Neural cell (in vitro differentiated cells): ENCODE measurements around the gene MARK3. TPM values are rescaled to one million over a fixed set of nuclear protein-coding genes. Genes with fewer than 3 reads are reported as not detected.

ENCODE experiments used
- H2AFZ ChIP-seq: fragments of 200-600, 300-800 bp; sonication (generic), shearing (Covaris generic); 2 replicates; pipeline ENCODE4 v1.6.0; 2014; ENCODE audit warnings: low read depth, mild to moderate bottlenecking, antibody characterized with exemption, low read length, moderate library complexity
- H3F3A ChIP-seq: fragments of 200-600 bp; shearing (Covaris generic); 2 replicates; pipeline ENCODE4 v1.6.1; 2016; ENCODE audit warnings: mild to moderate bottlenecking, moderate library complexity, mixed read lengths, antibody characterized with exemption, low read length; ENCODE audit not compliant: insufficient read depth, poor library complexity, severe bottlenecking
- H3K27ac ChIP-seq: fragments of 200-600, 300-800 bp; sonication (generic), shearing (Covaris generic); 2 replicates; pipeline ENCODE4 v1.5.1; 2014; ENCODE audit warnings: mild to moderate bottlenecking, low read length, moderate library complexity
- H3K27me3 ChIP-seq: fragments of 300-800, 200-600 bp; sonication (generic), shearing (Covaris generic); 2 replicates; pipeline ENCODE4 v1.6.0; 2014; ENCODE audit warnings: mild to moderate bottlenecking, low read depth, low read length, moderate library complexity; ENCODE audit not compliant: insufficient read depth
- H3K36me3 ChIP-seq: fragments of 300-800, 200-600 bp; sonication (generic), shearing (Covaris generic); 2 replicates; pipeline ENCODE4 v1.5.1; 2014; ENCODE audit warnings: mild to moderate bottlenecking, antibody characterized with exemption, low read length, moderate library complexity; ENCODE audit not compliant: insufficient read depth
- H3K4me2 ChIP-seq: fragments of 300-800, 200-600 bp; sonication (generic), shearing (Covaris generic); 2 replicates; pipeline ENCODE4 v1.6.0; 2014; ENCODE audit warnings: mild to moderate bottlenecking, low read length
- H3K4me3 ChIP-seq: fragments of 300-800, 200-600 bp; sonication (generic), shearing (Covaris generic); 2 replicates; pipeline ENCODE4 v1.5.1; 2014; ENCODE audit warnings: mild to moderate bottlenecking, low read length, moderate library complexity
- H3K79me2 ChIP-seq: fragments of 200-600 bp; shearing (Covaris generic); replicated peaks from 2 replicates; pipeline ENCODE4 v1.6.0; 2014; ENCODE audit warnings: mild to moderate bottlenecking, low read length, moderate library complexity; ENCODE audit not compliant: insufficient read depth
- H3K9ac ChIP-seq: fragments of 300-800, 200-600 bp; sonication (generic), shearing (Covaris generic); 2 replicates; pipeline ENCODE4 v1.6.1; 2016; ENCODE audit warnings: mild to moderate bottlenecking, low read length, mixed read lengths
- H3K9me2 ChIP-seq: fragments of 200-600 bp; shearing (Covaris generic); 2 replicates; pipeline ENCODE4 v1.6.1; 2016; ENCODE audit warnings: mild to moderate bottlenecking, low read length, mixed read lengths; ENCODE audit not compliant: insufficient read depth
- H3K9me3 ChIP-seq: fragments of 200-600, 300-800 bp; sonication (generic), shearing (Covaris generic); 2 replicates; pipeline ENCODE4 v1.6.1; 2016; ENCODE audit warnings: mild to moderate bottlenecking, mixed run types, low read length, moderate library complexity, mixed read lengths
- H4K20me1 ChIP-seq: fragments of 200-600 bp; shearing (Covaris generic); 2 replicates; pipeline ENCODE4 v1.6.1; 2016; ENCODE audit warnings: mild to moderate bottlenecking, mixed run types; ENCODE audit not compliant: insufficient read depth
- EP300 ChIP-seq: fragments of 450-650 bp; conservative IDR thresholded peaks from 2 replicates; pipeline ENCODE4 v1.6.1; 2014; ENCODE audit warnings: antibody characterized with exemption, mild to moderate bottlenecking, moderate library complexity; ENCODE audit not compliant: poor library complexity, severe bottlenecking
- EZH2 ChIP-seq: fragments of 200-600, 300-800 bp; shearing (Covaris generic), sonication (generic); IDR thresholded peaks from 2 replicates; pipeline ENCODE4 v1.6.1; 2014; ENCODE audit warnings: antibody characterized with exemption, low read length, borderline replicate concordance, mild to moderate bottlenecking; ENCODE audit not compliant: insufficient read depth, poor library complexity, severe bottlenecking
- MXI1 ChIP-seq: fragments of 450-650 bp; conservative IDR thresholded peaks from 2 replicates; pipeline ENCODE4 v1.6.1; 2014; ENCODE audit warnings: antibody characterized with exemption, mild to moderate bottlenecking; ENCODE audit not compliant: poor library complexity, severe bottlenecking
- POLR2AphosphoS5 ChIP-seq: IDR thresholded peaks from 2 replicates; pipeline ENCODE4 v1.6.1; 2012
- RAD21 ChIP-seq: fragments of 450-650 bp; conservative IDR thresholded peaks from 2 replicates; pipeline ENCODE4 v1.6.1; 2014; ENCODE audit warnings: antibody characterized with exemption, mild to moderate bottlenecking, moderate library complexity
- SMC3 ChIP-seq: fragments of 450-650 bp; conservative IDR thresholded peaks from 2 replicates; pipeline ENCODE4 v1.6.1; 2014; ENCODE audit warnings: antibody characterized with exemption, mild to moderate bottlenecking, moderate library complexity; ENCODE audit not compliant: poor library complexity
- TAF1 ChIP-seq: IDR thresholded peaks from 2 replicates; pipeline ENCODE4 v1.6.1; 2012; ENCODE audit warnings: low read depth
- polyA plus RNA-seq: library from polyadenylated mRNA; depleted of rRNA; stranded (reverse); fragments of >200 nt; gene quantifications from 2 replicates; pipeline ENCODE4 v1.2.3, GENCODE V29; 2014
- TF ChIP-seq, protein P1 (sequence below): IDR thresholded peaks from 2 replicates; pipeline ENCODE4 v1.6.1; 2012; ENCODE audit warnings: borderline replicate concordance
- TF ChIP-seq, protein P2 (sequence below): fragments of 450-650 bp; IDR thresholded peaks from 2 replicates; pipeline ENCODE4 v1.5.1; 2014; ENCODE audit warnings: antibody characterized with exemption, mild to moderate bottlenecking, moderate library complexity; ENCODE audit not compliant: poor library complexity, severe bottlenecking

MARK3 gene
- polyA plus RNA-seq, 1 donor from 2014 or later, result 158 TPM

DNA sequence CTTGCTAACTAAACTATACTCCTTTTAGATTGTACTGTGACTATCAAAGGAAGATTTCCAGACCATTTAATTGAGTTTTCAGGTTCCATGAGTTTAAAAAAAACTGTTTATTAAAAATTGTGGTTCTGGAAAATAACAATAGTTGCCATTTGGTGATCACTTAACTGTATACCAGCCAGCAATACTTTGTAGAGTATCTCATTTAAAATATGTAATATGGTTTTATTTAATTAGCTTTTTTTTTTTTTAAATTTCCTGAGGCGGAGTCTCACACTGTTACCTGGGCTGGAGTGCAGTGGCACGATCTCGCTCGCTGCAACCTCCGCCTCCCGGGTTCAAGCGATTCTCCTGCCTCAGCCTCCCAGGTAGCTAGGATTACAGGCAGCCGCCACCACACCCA is 7.4 kb downstream of the MARK3 start:
- Histone ChIP-seq H4K20me1 (peaks cover 9% of the 10 kb centered on the region), H2AFZ (no peak overlapping the region), H3K9me2 (no peaks in the 10 kb centered on the region), H3K27ac (no peak overlapping the region), H3K9me3 (no peaks in the 10 kb centered on the region), H3K36me3 (no peaks in the 10 kb centered on the region), H3K27me3 (no peaks in the 10 kb centered on the region), H3K9ac (no peak overlapping the region), H3K79me2 (peaks cover 96% of the 10 kb centered on the region), H3K4me3 (no peak overlapping the region), H3K4me2 (no peak overlapping the region), H3F3A (no peaks in the 10 kb centered on the region)
- TF ChIP-seq, protein P1, sequence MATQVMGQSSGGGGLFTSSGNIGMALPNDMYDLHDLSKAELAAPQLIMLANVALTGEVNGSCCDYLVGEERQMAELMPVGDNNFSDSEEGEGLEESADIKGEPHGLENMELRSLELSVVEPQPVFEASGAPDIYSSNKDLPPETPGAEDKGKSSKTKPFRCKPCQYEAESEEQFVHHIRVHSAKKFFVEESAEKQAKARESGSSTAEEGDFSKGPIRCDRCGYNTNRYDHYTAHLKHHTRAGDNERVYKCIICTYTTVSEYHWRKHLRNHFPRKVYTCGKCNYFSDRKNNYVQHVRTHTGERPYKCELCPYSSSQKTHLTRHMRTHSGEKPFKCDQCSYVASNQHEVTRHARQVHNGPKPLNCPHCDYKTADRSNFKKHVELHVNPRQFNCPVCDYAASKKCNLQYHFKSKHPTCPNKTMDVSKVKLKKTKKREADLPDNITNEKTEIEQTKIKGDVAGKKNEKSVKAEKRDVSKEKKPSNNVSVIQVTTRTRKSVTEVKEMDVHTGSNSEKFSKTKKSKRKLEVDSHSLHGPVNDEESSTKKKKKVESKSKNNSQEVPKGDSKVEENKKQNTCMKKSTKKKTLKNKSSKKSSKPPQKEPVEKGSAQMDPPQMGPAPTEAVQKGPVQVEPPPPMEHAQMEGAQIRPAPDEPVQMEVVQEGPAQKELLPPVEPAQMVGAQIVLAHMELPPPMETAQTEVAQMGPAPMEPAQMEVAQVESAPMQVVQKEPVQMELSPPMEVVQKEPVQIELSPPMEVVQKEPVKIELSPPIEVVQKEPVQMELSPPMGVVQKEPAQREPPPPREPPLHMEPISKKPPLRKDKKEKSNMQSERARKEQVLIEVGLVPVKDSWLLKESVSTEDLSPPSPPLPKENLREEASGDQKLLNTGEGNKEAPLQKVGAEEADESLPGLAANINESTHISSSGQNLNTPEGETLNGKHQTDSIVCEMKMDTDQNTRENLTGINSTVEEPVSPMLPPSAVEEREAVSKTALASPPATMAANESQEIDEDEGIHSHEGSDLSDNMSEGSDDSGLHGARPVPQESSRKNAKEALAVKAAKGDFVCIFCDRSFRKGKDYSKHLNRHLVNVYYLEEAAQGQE, result no peak
- TF ChIP-seq RAD21 (no peak), MXI1 (no peak), EP300 (no peak), SMC3 (no peak), EZH2 (no peak), POLR2AphosphoS5 (no peak)
- TF ChIP-seq, protein P2, sequence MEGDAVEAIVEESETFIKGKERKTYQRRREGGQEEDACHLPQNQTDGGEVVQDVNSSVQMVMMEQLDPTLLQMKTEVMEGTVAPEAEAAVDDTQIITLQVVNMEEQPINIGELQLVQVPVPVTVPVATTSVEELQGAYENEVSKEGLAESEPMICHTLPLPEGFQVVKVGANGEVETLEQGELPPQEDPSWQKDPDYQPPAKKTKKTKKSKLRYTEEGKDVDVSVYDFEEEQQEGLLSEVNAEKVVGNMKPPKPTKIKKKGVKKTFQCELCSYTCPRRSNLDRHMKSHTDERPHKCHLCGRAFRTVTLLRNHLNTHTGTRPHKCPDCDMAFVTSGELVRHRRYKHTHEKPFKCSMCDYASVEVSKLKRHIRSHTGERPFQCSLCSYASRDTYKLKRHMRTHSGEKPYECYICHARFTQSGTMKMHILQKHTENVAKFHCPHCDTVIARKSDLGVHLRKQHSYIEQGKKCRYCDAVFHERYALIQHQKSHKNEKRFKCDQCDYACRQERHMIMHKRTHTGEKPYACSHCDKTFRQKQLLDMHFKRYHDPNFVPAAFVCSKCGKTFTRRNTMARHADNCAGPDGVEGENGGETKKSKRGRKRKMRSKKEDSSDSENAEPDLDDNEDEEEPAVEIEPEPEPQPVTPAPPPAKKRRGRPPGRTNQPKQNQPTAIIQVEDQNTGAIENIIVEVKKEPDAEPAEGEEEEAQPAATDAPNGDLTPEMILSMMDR, result no peak

DNA sequence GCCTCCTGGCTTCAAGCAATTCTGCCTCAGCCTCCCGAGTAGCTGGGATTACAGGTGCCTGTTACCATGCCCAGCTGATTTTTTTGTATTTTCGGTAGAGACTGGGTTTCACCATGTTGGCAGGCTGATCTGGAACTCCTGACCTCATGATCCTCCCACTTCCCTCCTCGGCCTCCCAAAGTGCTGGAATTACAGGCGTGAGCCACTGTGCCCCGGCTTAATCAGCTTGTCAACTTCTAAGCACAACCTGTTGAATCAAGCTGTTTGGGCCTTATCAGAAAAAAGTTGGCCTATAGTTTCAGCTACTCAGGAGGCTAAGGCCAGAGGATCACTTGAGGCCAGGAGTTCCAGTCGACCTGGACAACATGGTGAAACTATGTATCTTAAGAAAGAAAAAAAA is 7.9 kb downstream of the MARK3 start:
- Histone ChIP-seq H3K4me3 (no peak overlapping the region), H3K79me2 (peaks cover 96% of the 10 kb centered on the region), H3K27ac (no peak overlapping the region), H3K9me2 (no peaks in the 10 kb centered on the region), H4K20me1 (peaks cover 9% of the 10 kb centered on the region), H3F3A (no peaks in the 10 kb centered on the region), H3K9ac (no peak overlapping the region), H2AFZ (no peak overlapping the region), H3K4me2 (no peak overlapping the region), H3K27me3 (no peaks in the 10 kb centered on the region), H3K36me3 (no peaks in the 10 kb centered on the region), H3K9me3 (no peaks in the 10 kb centered on the region)
- TF ChIP-seq TAF1 (no peak), EP300 (no peak), RAD21 (no peak), SMC3 (no peak), POLR2AphosphoS5 (no peak), MXI1 (no peak), EZH2 (no peak)
- TF ChIP-seq, protein P2, result no peak
- TF ChIP-seq, protein P1, result no peak
